Measurements from ENCODE around the gene CCDC30. TPM values are rescaled to one million over a fixed set of nuclear protein-coding genes. Genes with fewer than 3 reads are reported as not detected.

CCDC30 gene
- total and polyA plus RNA-seq, 12 donors = 0.38 to 3.2 (median 1.3) TPM

DNA sequence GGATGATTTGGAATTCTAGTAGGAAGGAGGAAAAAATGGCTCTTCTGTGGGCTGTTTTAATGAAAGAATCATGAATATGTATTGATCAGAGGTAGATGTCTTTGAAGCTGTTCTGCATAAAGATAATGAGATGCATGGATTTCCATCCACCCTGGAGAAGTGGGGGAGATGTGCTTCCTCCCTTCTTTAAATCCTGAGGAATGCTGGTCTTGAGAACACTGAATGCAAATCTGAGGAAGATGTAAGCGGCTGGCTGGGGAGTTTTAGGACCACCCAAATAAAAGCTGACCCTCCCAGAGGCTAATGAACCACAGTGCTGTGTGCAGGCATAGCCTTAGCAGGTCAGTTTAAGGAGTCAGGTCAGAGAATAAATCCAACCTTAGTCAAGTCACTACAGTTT, 44.6 kb upstream of the CCDC30 start:
- TF ChIP-seq, protein P1, sequence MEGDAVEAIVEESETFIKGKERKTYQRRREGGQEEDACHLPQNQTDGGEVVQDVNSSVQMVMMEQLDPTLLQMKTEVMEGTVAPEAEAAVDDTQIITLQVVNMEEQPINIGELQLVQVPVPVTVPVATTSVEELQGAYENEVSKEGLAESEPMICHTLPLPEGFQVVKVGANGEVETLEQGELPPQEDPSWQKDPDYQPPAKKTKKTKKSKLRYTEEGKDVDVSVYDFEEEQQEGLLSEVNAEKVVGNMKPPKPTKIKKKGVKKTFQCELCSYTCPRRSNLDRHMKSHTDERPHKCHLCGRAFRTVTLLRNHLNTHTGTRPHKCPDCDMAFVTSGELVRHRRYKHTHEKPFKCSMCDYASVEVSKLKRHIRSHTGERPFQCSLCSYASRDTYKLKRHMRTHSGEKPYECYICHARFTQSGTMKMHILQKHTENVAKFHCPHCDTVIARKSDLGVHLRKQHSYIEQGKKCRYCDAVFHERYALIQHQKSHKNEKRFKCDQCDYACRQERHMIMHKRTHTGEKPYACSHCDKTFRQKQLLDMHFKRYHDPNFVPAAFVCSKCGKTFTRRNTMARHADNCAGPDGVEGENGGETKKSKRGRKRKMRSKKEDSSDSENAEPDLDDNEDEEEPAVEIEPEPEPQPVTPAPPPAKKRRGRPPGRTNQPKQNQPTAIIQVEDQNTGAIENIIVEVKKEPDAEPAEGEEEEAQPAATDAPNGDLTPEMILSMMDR (IDR thresholded peaks at IDR 0.05) = no peak
- H3K27me3 ChIP-seq = no peaks in the 10 kb centered on the region
- H3K4me1 ChIP-seq = peaks cover 7 to 47% (median 12%) of the 10 kb centered on the region in 9 donors
- ATAC-seq = no peak
- H3K4me3 ChIP-seq = no peak overlapping the region
- peak overlapping the region in 2 of 10 donors; percentile 48 to 50 for H3K27ac ChIP-seq
- no peak for DNase-seq
- no peaks in the 10 kb centered on the region for H3K36me3 ChIP-seq
- intact Hi-C loops (cut with DNase I) = no loop called here
- WGBS, 2 donors = 92 to 94% methylated on average over 1 of the region's 1 CpG
- H3K9me3 ChIP-seq = no peaks in the 10 kb centered on the region

DNA sequence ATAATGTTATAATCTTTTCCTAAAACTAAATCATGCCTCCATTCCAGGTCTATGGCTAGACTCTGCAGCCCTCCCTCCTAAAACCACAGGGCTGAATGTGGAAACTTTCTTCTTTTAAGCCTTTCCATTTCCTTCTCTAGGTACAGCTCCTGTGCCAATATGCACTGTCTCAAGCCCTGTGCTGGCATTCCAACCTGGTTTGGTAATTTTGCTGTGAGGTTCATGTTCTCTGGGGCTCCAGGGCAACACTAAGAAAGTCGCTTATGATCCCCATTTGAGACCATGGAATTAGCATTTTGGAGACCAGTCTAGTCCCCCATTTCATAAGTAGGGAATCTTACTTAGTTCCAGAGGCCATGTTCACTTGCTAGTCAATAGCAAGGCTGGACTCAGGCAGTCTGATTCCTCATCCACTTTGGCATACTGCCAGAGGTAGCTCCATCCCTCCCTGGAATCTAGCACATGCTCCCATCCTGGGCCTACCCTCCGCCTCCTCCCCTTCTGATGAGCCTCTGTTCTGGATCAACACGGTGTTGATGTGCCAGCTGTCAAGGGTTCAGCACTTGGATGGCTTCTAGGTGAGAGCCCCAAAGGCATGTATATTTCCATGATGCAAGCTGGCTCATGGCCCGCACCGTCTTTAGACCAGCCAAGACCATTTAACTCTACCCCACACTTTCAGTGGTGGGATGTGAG, 43.8 kb upstream of the CCDC30 start:
- ATAC-seq = peak; percentile 44 to 95 (median 90)
- H3K4me1 ChIP-seq = peaks cover 7 to 47% (median 12%) of the 10 kb centered on the region in 9 donors
- no peaks in the 10 kb centered on the region for H3K9me3 ChIP-seq
- intact Hi-C loops (cut with DNase I) = no loop called here
- no peak overlapping the region for H3K4me3 ChIP-seq
- WGBS, 2 donors = 47 to 53% methylated on average over 5 of the region's 5 CpGs
- DNase-seq = peak; percentile 44 to 82
- H3K36me3 ChIP-seq = no peaks in the 10 kb centered on the region
- H3K27ac ChIP-seq = peak overlapping the region in 6 of 10 donors; percentile 20 to 86 (median 53)
- TF ChIP-seq, protein P1 (IDR thresholded peaks at IDR 0.05) = no peak
- H3K27me3 ChIP-seq = no peaks in the 10 kb centered on the region

DNA sequence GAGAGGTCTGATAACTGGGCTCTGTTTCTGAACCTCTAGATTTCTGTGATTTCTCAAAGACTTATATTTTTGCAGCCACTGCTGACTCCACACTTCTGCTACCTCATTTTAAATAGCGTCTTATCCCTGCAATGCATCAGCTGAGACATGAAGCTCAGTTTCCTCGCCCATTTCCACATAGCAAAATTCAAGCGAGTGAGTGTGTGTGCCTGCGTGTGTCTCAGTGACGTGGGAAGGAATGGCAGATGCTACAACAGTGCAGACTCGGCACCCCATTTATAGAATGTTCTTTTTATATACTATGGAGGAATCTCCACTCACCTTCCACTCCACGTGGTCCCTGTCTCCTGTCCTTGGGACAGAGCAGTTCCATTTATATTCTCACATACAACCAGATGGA, 43.0 kb upstream of the CCDC30 start:
- H3K27me3 ChIP-seq = no peaks in the 10 kb centered on the region
- intact Hi-C loops (cut with DNase I) = no loop called here
- no peaks in the 10 kb centered on the region for H3K9me3 ChIP-seq
- peak overlapping the region in 8 of 10 donors; percentile 20 to 86 (median 52) for H3K27ac ChIP-seq
- WGBS, 2 donors = 58 to 64% methylated on average over 7 of the region's 7 CpGs
- TF ChIP-seq, protein P1 (IDR thresholded peaks at IDR 0.05) = no peak
- no peak for DNase-seq
- ATAC-seq = peak in 5 of 8 donors; percentile 25 to 67 (median 46)
- H3K36me3 ChIP-seq = no peaks in the 10 kb centered on the region
- H3K4me3 ChIP-seq = no peak overlapping the region
- peaks cover 7 to 47% (median 12%) of the 10 kb centered on the region in 9 donors for H3K4me1 ChIP-seq

DNA sequence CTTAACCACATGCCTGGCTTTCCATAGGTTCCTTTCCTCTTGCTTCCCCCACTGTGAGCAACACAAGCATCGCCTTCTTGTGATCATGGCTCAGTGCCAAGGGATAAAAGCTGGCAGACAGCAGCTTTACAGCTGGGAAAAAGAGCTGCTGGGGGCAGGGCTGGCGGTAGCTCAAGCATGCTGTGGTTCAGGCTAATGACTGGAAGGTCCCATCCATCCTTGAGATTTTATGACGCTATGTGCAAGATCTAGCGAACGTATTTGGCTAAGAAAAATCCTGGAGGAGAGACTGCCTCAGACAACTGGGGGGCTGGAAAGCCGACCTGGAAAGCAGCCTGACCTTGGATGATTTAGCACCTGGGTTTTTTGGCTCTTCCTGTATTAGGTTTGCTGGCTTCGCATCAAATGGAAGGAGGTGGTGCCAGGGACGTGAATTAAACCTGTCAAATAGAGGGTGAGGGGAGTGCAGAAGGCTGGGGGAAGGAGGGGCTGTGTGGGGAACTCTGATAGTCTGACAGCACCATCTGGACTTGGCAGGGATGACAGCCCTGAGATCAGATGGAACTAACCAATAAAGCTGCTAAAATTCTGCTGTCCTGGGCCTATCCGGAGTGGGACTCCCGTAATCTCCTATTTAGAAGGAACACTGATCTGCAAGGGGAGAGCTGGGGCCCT, 42.0 kb upstream of the CCDC30 start:
- peak overlapping the region in 7 of 10 donors; percentile 20 to 86 (median 55) for H3K27ac ChIP-seq
- H3K27me3 ChIP-seq = no peaks in the 10 kb centered on the region
- intact Hi-C loops (cut with DNase I) = no loop called here
- no peak overlapping the region for H3K4me3 ChIP-seq
- peak; percentile 18 to 63 for DNase-seq
- peak in 7 of 8 donors; percentile 31 to 77 (median 57) for ATAC-seq
- TF ChIP-seq, protein P1 (IDR thresholded peaks at IDR 0.05) = no peak
- H3K4me1 ChIP-seq = peaks cover 7 to 47% (median 12%) of the 10 kb centered on the region in 9 donors
- H3K9me3 ChIP-seq = no peaks in the 10 kb centered on the region
- H3K36me3 ChIP-seq = no peaks in the 10 kb centered on the region
- WGBS, 2 donors = 9 to 13% methylated on average over 10 of the region's 10 CpGs

Measured in heart right ventricle (tissue), 16 donors.